Mesothelial cell of epicardium (in vitro differentiated cells): ENCODE data around the gene SMIM20. TPM values are rescaled to one million over a fixed set of nuclear protein-coding genes. Genes with fewer than 3 reads are reported as not detected.

Source experiments
- DNase-seq, 2 experiments: peaks; one replicate each; pipeline ENCODE4 v3.0.0; 2021; ENCODE audit warnings: low spot score in 2 of 2; ENCODE audit not compliant: unreplicated experiment in 2 of 2
- H3K27ac Mint-ChIP-seq: 2 replicates; pipeline ENCODE4 v1.8.0; 2021; ENCODE audit warnings: mixed read lengths
- H3K27me3 Mint-ChIP-seq: 2 replicates; pipeline ENCODE4 v1.8.0; 2021; ENCODE audit warnings: low read depth, mixed read lengths
- H3K36me3 Mint-ChIP-seq: 2 replicates; pipeline ENCODE4 v1.8.0; 2021; ENCODE audit warnings: mixed read lengths
- H3K4me1 Mint-ChIP-seq: 2 replicates; pipeline ENCODE4 v1.8.0; 2021; ENCODE audit warnings: mixed read lengths
- H3K4me3 Mint-ChIP-seq: 2 replicates; pipeline ENCODE4 v1.8.0; 2021; ENCODE audit warnings: mild to moderate bottlenecking, moderate library complexity, mixed read lengths
- H3K9me3 Mint-ChIP-seq: 2 replicates; pipeline ENCODE4 v1.8.0; 2021; ENCODE audit warnings: mixed read lengths
- total RNA-seq: library from RNA; stranded (reverse); gene quantifications from 3 replicates; pipeline ENCODE4 v1.2.1, GENCODE V29; 2021
- TF ChIP-seq, protein P1 (sequence below): fragments of 200-600 bp; sonication (generic); IDR thresholded peaks from one replicate; pipeline ENCODE4 v1.5.0; 2021; ENCODE audit warnings: antibody characterized with exemption; ENCODE audit not compliant: unreplicated experiment

SMIM20 gene
- total RNA-seq, 1 donor from 2014 or later: 30.0 TPM

- Mint-ChIP-seq H3K4me3 (no peak overlapping the region), H3K36me3 (peaks cover 4% of the 10 kb centered on the region), H3K27me3 (no peaks in the 10 kb centered on the region), H3K9me3 (peaks cover 10% of the 10 kb centered on the region), H3K4me1 (peaks cover 28% of the 10 kb centered on the region), H3K27ac (no peak overlapping the region)
- no peak for DNase-seq
- TF ChIP-seq, protein P1, sequence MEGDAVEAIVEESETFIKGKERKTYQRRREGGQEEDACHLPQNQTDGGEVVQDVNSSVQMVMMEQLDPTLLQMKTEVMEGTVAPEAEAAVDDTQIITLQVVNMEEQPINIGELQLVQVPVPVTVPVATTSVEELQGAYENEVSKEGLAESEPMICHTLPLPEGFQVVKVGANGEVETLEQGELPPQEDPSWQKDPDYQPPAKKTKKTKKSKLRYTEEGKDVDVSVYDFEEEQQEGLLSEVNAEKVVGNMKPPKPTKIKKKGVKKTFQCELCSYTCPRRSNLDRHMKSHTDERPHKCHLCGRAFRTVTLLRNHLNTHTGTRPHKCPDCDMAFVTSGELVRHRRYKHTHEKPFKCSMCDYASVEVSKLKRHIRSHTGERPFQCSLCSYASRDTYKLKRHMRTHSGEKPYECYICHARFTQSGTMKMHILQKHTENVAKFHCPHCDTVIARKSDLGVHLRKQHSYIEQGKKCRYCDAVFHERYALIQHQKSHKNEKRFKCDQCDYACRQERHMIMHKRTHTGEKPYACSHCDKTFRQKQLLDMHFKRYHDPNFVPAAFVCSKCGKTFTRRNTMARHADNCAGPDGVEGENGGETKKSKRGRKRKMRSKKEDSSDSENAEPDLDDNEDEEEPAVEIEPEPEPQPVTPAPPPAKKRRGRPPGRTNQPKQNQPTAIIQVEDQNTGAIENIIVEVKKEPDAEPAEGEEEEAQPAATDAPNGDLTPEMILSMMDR: no peak
These were observed 59.1 kb downstream of the SMIM20 start for GRCh38 chr4:25972984-25973745.

DNA sequence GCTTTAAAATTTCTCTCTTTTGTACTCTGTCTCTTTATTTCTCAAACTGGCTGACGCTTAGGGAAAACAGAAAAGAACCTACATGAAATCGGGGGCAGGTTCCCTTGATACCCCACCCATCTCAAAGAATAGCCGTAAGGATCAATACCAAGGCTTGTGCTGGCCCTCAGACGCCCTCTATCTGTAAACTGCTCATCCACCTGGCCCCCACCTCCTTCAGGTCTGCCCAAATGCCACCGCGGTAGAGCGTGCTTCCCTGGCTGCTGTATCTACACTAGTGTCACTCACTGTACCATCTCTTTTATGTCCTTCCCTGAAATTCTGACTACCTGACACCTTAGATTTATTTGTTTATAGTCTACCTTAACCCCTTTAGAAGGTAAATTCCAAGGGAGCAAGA is 62.8 kb downstream of the SMIM20 start:
- Mint-ChIP-seq H3K27me3 (no peaks in the 10 kb centered on the region), H3K27ac (no peak overlapping the region), H3K36me3 (peaks cover 4% of the 10 kb centered on the region), H3K4me3 (no peak overlapping the region), H3K9me3 (peaks cover 10% of the 10 kb centered on the region), H3K4me1 (peaks cover 23% of the 10 kb centered on the region)
- no peak for DNase-seq
- TF ChIP-seq, protein P1: no peak

- peaks cover 23% of the 10 kb centered on the region for H3K4me1 Mint-ChIP-seq
- H3K4me3 Mint-ChIP-seq: no peak overlapping the region
- DNase-seq: no peak
- peak overlapping the region; percentile 96 for H3K27ac Mint-ChIP-seq
- H3K27me3 Mint-ChIP-seq: no peaks in the 10 kb centered on the region
- TF ChIP-seq, protein P1: no peak
- H3K36me3 Mint-ChIP-seq: peaks cover 4% of the 10 kb centered on the region
- H3K9me3 Mint-ChIP-seq: peaks cover 10% of the 10 kb centered on the region
These were observed 63.6 kb downstream of the SMIM20 start for GRCh38 chr4:25977397-25978170.

- Mint-ChIP-seq H3K27me3 (no peaks in the 10 kb centered on the region), H3K4me1 (peaks cover 23% of the 10 kb centered on the region), H3K36me3 (peaks cover 4% of the 10 kb centered on the region), H3K4me3 (no peak overlapping the region), H3K27ac (peak overlapping the region; percentile 96), H3K9me3 (peaks cover 10% of the 10 kb centered on the region)
- DNase-seq: no peak
- TF ChIP-seq, protein P1: no peak
These were observed 64.3 kb downstream of the SMIM20 start for GRCh38 chr4:25978327-25978726.

Other genes starting within 250 kb of the SMIM20 start
- 13.8 to 14.4 TPM (median 14.3 TPM) in 3 replicates for gene SEL1L3, start 51.2 kb upstream of the SMIM20 start, total RNA-seq